ENCODE data around the gene DPYD.
"Not testable (repeated sequence)": the region's sequence is repeated elsewhere in the genome, so short reads cannot be mapped to it uniquely, and the experiment has no call there.

Gene DPYD

DNA sequence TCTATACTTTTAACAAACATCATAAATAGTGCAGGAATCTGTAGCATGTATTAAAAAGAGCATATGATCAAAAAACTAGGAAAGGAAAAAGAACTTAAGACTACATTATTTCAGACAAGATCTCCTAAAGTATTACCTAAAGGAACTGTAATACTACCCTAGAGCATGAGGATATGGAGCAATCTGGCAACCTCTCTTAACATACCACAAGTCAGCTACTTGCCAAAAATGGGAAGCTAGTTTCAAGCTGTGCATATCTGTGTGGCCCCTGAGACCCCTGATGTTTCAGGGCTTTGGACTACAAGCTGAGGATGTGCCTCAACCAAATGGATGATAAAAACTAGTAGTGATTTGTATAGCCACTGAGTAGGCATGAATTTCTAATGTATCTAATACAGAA is 673.6 kb downstream of the DPYD start:
- H3K4me3 ChIP-seq (replicated peaks; ENCODE audit: low read depth, low read length), result no peak overlapping the region
- no peak for TF ChIP-seq CTCF (IDR thresholded peaks at IDR 0.05; ENCODE audit: insufficient read depth, low read length, poor library complexity, severe bottlenecking)
- DNase-seq (ENCODE audit: extremely low read depth, insufficient read length), result no peak
- no peaks in the 10 kb centered on the region for H3K27me3 ChIP-seq (replicated peaks; ENCODE audit: control insufficient read depth, insufficient read depth, low read length)
- no peaks in the 10 kb centered on the region for H3K36me3 ChIP-seq (ENCODE audit: control insufficient read depth, insufficient read depth, low read length)

- Histone ChIP-seq H3K27me3 (replicated peaks; ENCODE audit: control insufficient read depth, insufficient read depth, low read length) (no peaks in the 10 kb centered on the region), H3K36me3 (ENCODE audit: control insufficient read depth, insufficient read depth, low read length) (no peaks in the 10 kb centered on the region), H3K4me3 (replicated peaks; ENCODE audit: low read depth, low read length) (no peak overlapping the region)
- DNase-seq (ENCODE audit: extremely low read depth, insufficient read length), result no peak
- no peak for TF ChIP-seq CTCF (IDR thresholded peaks at IDR 0.05; ENCODE audit: insufficient read depth, low read length, poor library complexity, severe bottlenecking)
These were observed 675.2 kb downstream of the DPYD start for GRCh38 chr1:97245682-97246081.

DNA sequence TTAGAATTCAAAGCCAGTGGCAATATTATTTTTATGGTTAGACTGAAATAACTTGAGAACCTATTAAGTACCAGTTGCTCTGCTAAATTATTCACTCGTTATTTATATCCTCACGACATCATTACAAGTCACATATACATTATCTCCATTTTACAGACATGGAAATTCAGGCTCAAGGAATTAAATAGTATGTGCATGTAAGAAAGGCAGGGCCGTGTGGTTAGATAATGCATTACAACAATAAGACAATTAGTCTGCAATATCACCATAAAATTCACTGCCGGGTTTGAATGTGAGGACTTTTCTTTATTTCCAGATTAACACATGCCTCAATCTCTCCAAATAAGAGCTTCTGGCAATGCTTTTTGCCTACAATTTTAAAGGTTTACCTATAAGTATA is 675.8 kb downstream of the DPYD start:
- Histone ChIP-seq H3K36me3 (ENCODE audit: control insufficient read depth, insufficient read depth, low read length) (no peaks in the 10 kb centered on the region), H3K4me3 (replicated peaks; ENCODE audit: low read depth, low read length) (no peak overlapping the region), H3K27me3 (replicated peaks; ENCODE audit: control insufficient read depth, insufficient read depth, low read length) (no peaks in the 10 kb centered on the region)
- no peak for TF ChIP-seq CTCF (IDR thresholded peaks at IDR 0.05; ENCODE audit: insufficient read depth, low read length, poor library complexity, severe bottlenecking)
- no peak for DNase-seq (ENCODE audit: extremely low read depth, insufficient read length)

GRCh38 chr1:97243973-97244560 is 676.8 kb downstream of the DPYD start:
- TF ChIP-seq CTCF (IDR thresholded peaks at IDR 0.05; ENCODE audit: insufficient read depth, low read length, poor library complexity, severe bottlenecking), result peak; percentile 23
- Histone ChIP-seq H3K36me3 (ENCODE audit: control insufficient read depth, insufficient read depth, low read length) (no peaks in the 10 kb centered on the region), H3K4me3 (replicated peaks; ENCODE audit: low read depth, low read length) (no peak overlapping the region), H3K27me3 (replicated peaks; ENCODE audit: control insufficient read depth, insufficient read depth, low read length) (no peaks in the 10 kb centered on the region)
- no peak for DNase-seq (ENCODE audit: extremely low read depth, insufficient read length)

DNA sequence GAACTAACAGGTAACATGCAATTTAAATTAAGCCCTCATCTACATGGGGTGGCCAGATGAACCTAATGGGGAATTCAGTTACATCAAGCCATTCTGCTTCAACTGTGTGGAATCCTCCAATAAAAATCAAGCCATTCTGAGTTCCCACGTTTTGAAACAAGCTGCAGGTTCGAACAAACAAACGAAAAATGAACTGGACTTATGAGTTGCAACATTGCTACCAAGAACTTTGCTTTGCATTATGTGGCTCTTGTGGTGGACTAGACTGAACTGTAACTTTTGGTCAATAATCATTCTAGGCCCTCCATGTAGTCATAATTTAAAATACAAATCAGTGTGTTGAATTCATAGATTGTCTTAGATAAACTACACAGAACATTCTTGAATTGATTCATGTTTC is 682.0 kb downstream of the DPYD start:
- Histone ChIP-seq H3K27me3 (replicated peaks; ENCODE audit: control insufficient read depth, insufficient read depth, low read length) (no peaks in the 10 kb centered on the region), H3K4me3 (replicated peaks; ENCODE audit: low read depth, low read length) (no peak overlapping the region), H3K36me3 (ENCODE audit: control insufficient read depth, insufficient read depth, low read length) (no peaks in the 10 kb centered on the region)
- no peak for TF ChIP-seq CTCF (IDR thresholded peaks at IDR 0.05; ENCODE audit: insufficient read depth, low read length, poor library complexity, severe bottlenecking)
- no peak for DNase-seq (ENCODE audit: extremely low read depth, insufficient read length)

DNA sequence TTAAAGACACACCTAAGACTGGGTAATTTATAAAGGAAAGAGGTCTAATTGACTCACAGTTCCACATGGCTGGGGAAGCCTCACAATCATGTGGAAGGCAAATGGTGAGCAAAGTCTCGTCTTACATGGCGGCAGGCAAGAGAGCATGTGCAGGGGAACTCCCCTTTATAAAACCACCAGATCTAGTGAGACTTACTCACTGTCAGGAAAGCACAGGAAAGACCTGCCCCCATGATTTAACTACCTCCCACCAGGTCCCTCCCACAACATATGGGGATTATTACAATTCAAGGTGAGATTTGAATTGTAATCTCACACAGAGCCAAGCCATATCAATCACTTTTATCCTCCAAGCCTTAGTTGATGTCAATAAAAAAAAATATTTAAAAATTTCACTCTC is 689.5 kb downstream of the DPYD start:
- DNase-seq (ENCODE audit: extremely low read depth, insufficient read length); H3K27me3 ChIP-seq (replicated peaks; ENCODE audit: control insufficient read depth, insufficient read depth, low read length); H3K4me3 ChIP-seq (replicated peaks; ENCODE audit: low read depth, low read length); H3K36me3 ChIP-seq (ENCODE audit: control insufficient read depth, insufficient read depth, low read length): not testable (repeated sequence)
